Amniotic stem cell (primary cell): ENCODE data around the gene PLCG1.

ENCODE experiments used
- DNase-seq: peaks from one replicate; lab custom pipeline; 2025; lab: John Stamatoyannopoulos, UW

Gene PLCG1

GRCh38 chr20:41142245-41142644, 4.9 kb downstream of the PLCG1 start:
- DNase-seq, result no peak

GRCh38 chr20:41142919-41143318, 5.6 kb downstream of the PLCG1 start:
- DNase-seq, result no peak

- DNase-seq, result no peak
Measured at GRCh38 chr20:41143354-41143753, 6.0 kb downstream of the PLCG1 start.

DNA sequence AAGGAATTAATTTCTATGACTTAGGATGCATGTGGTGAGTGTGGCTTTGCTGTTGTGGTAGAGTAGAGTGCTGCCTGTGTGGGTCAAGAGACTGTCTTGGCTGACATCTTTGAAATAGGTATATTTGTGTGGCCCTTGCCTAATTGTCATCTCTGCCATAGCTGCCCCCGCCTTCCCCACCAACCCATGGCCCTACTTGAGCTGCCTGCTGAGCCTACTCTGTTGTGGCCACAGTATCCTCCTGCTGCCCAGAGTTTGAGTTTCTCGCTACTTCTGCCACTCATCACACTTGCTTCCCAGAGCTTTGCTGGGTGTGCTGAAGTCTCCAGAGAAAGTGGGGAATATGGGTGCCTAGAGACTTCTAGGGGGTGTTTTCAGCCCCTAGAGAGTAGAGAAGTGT, 8.0 kb downstream of the PLCG1 start:
- no peak for DNase-seq

DNA sequence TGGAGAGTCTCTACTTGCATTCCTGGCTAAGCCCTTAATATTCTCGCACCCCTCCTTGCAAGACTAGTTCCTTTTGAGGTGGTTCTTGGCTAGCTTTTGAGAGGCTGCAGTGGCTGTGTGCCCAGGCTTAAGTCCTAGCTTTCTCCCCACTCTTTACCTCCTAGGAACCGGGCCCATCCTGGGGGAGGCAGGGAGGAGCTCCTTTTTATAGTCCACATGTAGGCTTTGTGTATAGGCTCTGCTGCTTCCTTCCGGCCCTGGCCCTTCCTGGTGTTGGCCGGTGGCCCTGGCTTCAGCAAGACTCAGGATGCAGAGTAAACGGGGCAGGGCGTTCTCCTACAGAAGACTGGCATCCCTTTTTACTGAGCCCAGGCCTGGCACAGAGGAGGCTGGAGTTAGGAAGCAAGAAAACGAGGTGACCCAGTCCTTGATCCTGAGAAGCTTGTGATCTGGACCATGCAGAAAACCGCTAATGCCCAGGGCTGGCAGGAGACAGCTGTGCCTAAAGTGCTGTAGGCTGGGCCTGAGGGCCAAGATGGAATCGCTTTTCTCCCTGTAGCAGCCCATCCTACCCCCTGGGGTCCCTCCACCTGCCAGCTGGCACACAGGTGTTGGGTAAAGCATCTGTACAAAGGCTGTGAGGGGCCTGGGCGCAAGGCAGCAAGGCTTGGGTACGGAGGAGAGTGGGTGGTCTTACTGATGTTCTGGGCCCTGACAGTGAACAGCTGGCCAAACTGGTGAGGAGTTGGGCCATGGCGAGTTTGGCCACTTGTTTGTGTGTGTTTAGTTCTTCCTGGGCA, 8.7 kb downstream of the PLCG1 start:
- no peak for DNase-seq

GRCh38 chr20:41147767-41148191, 10.4 kb downstream of the PLCG1 start:
- DNase-seq, result no peak

- DNase-seq, result no peak
Measured at GRCh38 chr20:41148942-41149341, 11.6 kb downstream of the PLCG1 start.

GRCh38 chr20:41150664-41151063, 13.3 kb downstream of the PLCG1 start:
- no peak for DNase-seq

DNA sequence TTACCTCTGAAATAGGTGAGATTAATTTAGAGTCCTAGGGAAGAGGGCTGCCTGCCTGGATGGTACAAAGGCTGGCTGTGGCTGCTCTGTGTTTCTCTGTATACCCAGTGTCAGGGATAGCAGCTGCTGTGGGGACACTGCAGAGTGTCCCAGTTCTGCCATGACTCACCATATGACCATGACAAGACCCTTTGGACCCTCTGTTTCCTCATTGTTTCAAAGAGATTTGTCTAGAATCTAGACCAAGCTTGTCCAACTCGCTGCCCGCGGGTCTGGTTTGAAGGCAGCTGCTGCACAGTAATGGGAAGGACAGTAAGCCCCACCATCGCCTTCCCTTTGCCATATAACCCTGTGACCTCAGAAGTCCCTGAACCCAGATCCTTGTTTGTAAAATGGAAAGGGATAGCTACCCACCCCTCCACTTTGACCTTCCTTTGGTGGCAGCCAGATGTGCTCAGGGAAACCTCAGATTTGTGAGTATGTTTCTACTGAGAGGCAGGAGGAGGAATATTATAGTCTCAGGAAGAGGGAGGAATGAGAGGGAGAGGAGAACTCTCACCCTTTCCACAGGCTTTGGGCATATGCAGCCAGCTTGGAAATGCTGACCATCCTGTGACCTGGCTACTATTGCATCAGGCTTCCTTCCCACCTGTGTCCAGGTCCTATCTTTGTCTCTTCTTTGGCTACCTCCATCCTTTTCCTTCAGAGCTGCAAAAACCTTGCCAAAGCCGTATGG, 14.0 kb downstream of the PLCG1 start:
- no peak for DNase-seq

GRCh38 chr20:41152108-41152757, 14.9 kb downstream of the PLCG1 start:
- no peak for DNase-seq

DNA sequence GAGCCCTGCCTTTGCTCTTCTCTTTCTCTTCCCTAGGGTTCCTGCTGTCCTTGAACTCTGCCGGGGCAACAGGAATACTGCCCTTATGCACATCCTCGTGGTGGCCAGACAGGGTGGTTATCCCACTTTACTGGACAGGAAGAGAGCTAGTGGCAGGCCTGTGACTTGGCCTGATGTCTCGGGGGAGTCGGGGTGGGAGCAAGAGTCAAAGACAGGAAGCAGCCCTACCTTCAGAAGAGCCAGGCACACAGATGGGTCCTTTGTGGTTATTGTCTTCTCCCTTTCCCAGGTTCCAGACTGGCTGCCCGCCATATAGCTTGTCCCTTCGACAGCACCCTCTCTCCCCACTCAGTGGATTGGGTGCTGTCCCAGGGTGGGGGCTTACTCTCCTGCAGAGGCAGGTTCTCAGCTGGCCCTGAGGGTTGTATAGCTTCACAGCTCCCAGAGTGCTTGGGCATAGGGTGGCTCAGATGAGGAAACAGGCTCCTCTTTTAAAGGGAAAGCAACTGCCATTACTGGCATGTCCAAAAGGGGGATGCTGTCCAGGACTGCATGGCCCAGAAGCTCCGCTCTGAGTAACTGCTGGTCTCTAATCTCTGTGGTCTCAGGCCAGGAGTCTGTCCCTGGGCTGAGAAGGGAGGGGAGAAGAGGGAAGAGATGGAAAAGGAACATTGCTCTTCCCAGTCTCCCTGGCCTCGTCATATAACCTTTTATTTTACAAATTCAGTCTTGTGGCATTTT, 17.3 kb downstream of the PLCG1 start:
- DNase-seq, result no peak

DNA sequence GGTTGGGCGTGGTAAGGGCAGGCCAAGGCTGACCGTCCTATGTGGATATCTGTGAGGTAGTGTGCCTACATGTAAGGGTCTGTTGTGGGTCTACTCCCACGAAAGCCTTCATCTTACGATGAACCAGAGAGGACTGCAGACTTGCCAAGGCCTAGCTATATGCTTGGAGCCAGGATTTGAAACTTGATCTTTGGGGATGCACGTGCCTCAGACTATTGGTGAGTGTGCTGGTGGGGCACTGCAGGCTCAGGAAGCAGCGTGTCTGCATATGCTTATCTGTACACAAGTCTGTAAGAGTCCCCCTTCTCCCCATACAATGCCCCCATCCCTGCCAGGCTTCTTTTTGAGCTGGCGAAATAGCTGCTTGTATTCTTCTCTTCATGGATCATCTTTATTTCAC, 17.9 kb downstream of the PLCG1 start:
- no peak for DNase-seq

DNA sequence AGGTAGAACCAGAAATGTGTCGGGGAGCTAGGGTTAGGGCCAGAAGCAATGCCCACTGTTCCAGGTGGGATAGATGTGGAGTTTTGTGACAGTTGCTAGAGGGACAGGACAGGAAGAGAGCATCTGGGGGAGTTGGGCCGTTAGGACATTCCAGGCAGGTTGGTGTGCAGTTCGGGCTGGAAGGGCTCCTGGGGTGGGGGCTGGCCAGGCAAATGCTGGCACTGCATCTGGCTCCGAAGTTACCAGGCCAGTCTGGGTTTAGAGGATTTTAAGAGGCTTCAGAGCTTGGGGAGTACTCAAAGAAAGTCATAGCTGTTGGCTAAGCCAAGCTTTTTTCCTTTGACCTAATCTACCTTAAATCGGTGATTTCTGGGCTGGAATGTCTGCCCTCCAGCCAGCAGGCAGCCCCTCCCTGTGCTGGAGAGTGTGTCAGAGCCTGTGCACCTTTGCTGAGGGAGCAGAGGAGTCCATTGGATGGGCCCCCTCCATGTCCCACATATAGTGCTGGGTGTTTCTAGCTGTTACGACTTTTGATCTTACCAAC, 20.8 kb downstream of the PLCG1 start:
- no peak for DNase-seq

DNA sequence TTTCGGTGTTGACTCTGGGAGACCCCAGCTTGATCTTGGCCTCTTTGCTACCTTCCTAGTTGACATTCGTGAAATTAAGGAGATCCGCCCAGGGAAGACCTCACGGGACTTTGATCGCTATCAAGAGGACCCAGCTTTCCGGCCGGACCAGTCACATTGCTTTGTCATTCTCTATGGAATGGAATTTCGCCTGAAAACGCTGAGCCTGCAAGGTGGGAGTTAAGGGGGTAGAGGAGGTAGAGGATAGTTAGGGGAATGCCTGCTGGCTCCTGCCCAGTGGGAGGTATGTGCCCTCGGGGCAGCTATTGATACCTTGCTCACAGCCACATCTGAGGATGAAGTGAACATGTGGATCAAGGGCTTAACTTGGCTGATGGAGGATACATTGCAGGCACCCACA, 22.2 kb downstream of the PLCG1 start:
- DNase-seq, result no peak

- DNase-seq, result no peak
Measured at GRCh38 chr20:41160686-41161085, 23.3 kb downstream of the PLCG1 start.

DNA sequence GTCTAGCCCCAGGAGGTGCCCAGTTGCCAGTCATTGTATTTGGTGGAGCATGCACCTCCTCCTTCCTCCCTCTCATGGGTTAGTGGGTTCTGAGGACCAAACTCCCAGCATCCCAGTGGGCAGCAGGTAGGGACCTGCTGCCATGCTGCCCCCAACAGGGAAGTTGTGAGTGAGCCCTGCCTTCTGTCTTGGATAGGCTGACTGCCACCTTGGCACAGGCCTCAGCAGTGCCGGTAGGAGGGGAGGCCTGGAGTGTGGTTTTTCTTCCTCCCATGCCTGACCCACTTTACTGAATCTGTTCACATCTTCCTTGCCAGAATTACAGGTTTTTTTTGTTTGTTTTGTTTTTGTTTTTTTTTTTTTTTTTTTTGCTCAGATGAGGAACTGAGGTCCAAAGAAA, 24.5 kb downstream of the PLCG1 start:
- no peak for DNase-seq

GRCh38 chr20:41162396-41162795, 25.1 kb downstream of the PLCG1 start:
- DNase-seq, result no peak

GRCh38 chr20:41163821-41164220, 26.5 kb downstream of the PLCG1 start:
- no peak for DNase-seq

GRCh38 chr20:41165001-41165882, 27.9 kb downstream of the PLCG1 start:
- DNase-seq, result no peak

DNA sequence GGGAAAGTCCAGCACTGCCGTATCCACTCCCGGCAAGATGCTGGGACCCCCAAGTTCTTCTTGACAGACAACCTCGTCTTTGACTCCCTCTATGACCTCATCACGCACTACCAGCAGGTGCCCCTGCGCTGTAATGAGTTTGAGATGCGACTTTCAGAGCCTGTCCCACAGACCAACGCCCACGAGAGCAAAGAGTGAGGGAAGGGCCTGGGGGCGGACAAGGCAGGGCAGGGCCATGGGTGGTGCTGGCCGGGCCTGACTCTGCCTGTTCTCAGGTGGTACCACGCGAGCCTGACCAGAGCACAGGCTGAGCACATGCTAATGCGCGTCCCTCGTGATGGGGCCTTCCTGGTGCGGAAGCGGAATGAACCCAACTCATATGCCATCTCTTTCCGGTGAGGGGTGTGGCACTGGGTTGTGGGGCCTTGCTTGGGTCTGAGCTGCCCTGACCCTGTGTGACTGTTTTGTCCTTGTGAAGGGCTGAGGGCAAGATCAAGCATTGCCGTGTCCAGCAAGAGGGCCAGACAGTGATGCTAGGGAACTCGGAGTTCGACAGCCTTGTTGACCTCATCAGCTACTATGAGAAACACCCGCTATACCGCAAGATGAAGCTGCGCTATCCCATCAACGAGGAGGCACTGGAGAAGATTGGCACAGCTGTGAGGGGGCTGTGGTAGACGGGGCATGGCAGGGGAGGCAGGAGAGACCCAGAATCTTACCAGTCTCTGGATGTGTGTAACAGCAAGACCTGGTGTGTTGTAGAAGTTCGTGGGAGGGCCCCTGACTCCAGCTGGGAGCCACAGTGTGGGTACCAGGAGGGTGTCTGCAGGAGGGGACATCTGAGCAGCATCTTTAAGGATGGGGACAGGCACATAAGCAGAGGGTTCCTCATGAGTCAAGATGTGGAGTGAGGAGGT, 29.1 kb downstream of the PLCG1 start:
- no peak for DNase-seq
